ENCODE measurements around the gene IQGAP3.

The IQGAP3 gene

DNA sequence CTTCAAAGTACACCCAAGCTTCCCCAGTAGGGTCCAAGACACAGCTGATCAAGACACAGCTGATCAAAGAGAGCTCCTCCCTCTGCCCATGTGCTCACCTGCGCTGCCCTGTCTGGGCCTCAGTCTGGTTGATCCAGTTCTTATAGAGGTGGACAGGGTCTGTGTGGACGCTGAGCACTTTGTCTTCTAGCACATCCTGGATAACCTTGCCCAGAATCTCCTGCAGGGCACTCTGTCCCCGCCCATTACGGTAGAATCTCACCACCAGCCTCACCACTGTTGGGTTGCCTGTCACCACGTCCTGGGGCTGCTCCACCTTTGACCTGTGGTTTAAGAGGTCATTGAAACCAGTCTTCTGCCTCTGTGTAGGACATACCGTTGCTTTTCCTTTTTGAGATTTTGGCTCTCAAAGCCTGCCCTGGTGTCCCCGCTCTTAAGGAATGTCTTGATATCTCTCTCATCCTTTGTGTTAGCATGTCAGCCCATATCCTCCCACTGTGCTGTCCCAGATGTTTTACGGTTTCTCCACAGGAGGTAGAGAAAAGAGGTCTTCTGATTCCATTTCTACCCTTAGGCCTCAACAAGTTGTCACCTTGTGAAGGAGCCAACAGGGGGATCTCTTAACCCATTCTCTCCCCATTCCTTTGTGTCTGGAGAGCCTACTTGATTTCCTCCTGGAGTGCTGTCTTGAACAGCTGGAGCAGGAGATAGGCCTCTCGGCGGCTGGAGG lies 33.5 kb downstream of the IQGAP3 start:
- DNase-seq = no peak

DNA sequence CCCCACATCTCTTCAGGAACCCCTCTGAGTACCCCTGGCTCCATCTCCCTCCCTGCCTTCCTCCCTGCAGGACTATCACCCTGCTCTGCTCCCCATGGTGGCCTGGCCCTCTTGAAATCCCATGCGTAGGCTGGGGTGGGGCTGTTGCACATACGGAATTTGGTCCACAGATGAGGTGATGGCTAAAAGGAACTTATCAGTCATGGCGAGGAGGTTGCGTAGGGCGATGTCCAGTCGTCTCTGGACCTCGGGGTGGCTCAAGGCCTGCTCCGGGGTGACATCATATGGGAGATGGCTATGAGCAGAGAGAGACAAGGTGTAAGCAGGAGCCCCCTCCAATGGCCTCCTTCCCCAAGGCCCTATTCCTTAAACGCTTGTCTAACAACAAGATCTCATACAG lies 35.3 kb downstream of the IQGAP3 start:
- DNase-seq = no peak

DNA sequence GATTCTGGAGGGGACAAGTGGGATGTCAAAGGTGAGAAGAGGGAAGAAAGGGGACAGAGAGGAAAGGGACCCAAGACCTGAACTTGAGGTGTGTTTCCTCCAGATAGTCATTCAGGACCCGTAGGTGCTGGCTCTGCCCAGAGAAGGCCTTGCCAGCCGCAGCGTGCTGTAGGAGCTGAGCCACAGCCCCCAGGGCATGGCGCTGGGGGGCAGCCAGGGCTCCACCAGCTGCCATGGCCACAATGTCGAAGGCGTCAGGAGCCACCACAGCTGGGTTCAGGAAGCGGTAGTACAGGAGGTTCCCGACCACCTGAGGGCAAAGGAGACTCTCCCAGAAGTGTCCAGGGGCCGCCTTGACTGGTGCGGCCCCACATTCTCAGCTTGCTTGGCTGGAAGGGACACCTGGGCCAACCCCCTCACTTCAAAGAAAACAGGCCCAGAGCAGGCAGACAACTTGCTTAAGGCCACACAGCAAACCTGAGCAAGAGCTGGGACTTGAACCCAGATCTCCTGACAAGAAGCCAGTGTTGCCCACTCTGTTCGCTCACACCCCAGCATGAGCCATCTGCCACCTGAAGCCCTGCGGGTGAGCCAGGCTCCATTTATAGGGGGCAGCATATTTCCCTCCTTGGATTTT lies 37.8 kb downstream of the IQGAP3 start:
- DNase-seq = no peak

DNA sequence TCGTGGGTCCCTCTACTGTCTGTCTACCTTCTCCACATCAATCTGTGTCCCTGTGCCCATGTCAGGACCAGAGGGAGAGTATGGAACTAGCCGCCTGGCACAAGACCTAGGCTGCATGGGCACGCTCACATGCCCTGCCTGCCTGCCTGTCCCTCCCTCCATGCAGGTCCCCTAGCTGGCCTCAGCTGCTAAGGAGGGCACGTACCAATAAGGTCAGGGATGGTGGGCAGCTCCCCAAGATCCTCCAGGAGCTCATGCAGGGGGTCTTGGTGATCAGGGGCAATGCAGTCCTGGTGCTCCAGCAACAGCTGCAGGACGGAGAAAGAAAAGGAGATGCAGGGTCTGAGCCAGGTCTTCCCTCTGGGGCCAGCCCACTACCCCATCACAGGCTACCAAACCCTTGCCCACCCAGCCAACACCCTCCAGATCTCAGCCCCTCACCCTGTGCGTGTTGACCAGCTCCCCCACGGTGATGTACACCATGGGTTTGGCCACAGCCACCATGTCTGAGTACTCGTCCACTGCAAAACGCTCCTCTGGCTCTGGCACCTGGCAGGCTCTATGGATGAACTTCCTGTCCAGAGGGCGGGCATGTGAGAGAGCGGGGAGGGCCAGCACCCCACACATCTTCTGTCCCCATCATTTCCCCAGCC lies 38.7 kb downstream of the IQGAP3 start:
- DNase-seq = no peak

DNA sequence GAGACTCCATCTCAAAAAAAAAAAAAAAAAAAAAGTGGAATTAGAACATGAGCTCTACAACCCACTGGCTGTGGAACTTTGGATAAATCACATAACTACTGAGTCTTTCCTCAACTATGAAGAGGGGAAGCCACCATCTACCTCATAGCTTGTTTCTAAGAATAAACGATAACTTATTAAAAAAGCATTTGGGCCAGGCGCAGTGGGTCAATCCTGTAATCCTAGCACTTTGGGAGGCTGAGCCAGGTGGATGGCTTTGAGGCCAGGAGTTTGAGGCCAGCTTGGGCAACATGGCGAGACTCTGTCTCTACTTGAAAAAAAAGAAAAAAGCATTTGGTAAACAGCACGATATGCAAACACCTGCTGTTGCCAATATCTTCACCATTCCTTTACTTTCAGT lies 40.0 kb downstream of the IQGAP3 start:
- no peak for DNase-seq

DNA sequence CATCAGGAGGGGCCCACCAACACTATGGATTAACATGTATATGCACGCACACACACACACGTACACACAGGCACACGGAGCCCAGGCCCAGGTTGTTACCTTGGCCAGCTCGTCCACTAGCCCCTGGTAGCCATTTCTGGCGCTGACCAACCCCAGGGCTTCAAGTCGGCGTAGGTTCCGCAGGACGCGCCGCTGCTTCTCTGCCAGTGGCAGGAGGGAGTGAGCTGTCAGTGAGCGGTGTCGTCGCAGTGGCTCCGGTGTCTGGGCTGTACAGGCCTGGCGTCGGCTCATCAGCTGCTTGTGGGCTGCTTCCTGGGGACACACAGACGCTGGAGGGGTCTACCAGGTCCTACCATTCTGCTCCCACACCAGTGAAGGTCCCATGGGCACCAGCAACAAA lies 42.4 kb downstream of the IQGAP3 start:
- DNase-seq = no peak

DNA sequence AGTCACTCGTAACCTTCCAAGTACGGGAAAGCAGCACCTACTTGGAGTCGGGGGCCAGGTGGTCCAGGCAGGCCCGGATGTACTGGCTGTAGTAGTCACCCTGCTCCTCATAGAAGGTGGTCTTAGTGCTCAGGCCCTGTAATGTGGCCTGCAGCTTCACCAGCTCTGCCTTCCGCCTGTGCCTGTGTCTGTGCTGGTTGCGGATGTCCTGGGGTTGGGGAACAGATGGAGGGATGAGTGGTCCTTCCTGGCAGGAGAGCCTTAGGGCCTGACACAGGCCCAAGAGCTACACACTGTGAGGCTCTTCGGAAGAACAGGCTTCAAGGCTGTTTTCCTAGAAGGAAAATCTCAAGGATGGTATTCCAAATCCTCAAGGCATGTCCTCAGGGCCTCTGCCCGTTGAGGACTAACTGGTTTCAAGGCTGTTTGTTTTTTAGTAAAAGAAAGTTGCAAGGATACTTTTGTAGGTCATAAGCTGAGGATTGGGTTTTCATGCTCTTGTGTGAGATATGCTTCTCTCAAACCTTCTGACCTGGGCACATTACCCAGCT lies 43.4 kb downstream of the IQGAP3 start:
- no peak for DNase-seq

DNA sequence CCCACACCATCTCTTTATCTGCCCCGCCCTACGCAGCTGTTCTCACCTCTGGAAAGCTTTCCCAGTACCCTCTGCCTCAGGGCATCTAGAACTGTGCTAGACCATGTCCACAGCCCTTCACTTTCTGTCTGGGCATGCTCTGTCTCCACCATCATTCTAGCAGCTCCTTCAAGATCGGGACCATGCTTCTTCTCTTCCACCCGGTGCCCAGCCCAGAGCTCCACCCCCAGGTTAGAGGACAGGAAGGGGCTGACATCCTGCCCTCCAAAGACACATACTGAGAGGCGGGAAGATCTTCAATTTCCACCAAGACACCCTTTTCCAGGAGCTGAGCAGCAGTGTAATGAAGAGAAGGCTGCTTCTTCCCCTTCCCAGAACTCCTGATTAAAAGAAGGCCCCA lies 44.1 kb downstream of the IQGAP3 start:
- DNase-seq = no peak

DNA sequence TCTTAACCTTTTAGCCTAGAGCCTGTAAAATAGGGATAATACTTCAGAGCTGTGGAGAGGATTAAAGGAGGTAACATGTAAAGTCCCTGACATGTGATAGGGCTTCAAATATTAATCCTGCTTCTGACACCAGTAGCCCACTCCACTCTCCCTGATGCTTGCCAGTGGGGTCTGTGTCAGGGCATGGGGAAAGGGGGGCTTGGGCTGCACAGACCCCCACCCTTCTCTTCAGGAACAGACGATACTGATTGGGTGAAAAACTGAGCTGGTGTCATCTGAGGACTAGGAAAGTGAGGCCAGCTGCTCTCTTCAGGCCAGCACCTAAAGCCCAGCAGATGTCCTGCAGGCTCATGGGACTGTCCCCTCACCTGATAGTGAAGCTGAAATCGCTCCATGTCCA lies 44.8 kb downstream of the IQGAP3 start:
- DNase-seq = no peak

DNA sequence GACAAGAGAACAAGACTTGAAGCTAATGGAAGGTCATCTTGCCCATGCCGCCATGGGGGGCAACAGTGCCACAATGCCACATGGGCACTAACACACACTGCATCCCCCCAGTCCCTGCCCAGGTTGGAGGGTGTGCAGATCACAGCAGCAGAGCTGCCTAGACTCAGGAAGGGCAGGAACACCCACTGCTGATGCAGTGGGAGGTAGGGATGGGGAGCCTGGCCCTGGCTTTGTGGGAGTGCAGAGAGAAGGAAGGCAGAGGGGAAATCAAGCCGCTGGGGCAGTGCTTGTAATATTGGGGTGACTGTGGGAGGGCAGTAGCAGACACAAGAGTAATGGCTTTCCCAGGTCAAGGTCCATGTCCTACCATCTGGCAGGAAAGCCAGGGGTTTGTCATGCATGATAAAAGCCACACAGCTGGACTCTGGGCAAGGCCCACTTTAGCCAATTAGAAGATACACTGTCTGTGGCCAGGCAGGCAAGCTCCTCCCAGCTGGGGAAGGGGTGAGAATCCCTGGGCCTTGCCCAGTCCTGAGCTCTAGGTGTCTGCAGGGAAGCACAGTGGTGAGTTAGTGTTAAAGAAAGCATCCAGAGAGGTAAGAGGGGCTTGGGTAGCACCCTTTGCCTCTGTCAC lies 46.4 kb downstream of the IQGAP3 start:
- no peak for DNase-seq

DNA sequence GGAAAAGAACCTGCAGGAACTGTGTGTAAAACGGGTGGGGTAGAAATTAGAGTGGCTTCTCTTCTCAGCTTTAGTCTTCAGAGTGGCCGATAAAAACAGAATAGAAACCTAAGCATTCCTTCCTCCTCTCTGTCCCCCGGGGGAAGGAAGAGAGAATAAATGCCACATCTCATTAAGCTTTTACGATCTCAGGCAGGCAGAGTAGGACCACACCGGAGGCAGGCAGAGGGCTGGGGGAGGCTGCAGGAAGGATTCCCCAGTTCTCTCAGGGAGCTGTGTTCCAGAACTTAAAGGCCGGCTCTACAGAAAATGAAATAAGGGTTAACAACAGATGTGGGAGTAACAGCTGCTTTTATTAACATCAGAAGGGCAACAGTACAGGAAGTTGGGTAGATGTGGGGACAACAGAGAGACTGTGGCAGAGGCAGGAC lies 47.3 kb downstream of the IQGAP3 start:
- no peak for DNase-seq

DNA sequence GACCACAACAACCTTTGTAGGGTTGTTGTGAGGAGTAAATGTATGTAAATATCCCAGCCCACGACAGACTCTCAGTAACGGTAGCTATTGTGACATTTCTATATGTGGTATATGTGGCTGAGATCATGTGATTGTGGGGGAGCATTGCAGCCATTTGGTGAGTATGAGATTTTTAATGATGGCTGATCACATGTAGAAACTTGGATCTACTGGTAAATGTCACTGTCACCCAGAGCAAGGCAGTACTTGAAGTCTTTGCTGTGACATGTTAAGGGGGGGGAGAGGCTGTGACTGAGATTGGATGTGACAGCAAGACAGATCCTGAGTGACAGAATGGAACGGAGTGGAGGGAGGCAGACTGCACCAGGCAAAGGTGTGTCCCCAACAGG lies 47.9 kb downstream of the IQGAP3 start:
- no peak for DNase-seq

DNA sequence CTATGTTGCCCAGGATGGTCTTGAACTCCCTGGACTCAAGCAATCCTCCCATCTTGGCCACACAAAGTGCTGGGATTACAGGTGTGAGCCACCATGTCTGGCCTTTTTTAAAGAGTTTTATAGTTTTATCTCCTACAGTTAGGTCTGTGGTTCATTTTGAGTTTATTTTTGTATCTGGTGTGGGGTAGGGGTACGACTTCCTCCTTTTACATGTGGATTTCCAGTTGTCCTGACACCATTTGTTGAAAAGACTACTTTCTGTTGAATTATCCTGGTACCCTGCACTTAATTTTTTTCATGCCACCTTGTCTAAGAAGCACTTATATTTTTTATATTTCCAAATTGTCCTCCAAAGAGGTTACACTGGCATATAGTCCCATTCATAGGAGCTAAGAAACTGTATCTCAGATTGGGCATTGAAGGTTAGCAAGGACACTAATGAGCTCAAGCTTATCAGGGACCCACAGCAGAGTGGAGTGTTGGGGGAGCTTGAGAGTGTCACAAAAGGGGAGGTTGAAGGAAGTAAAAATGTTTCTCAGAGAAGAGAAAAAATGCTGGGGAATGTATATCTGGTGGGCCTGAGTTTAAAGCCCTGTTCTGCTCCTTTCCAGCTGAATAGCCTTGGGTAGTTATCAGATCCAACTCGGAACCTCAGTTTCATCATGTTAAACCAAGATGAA lies 48.4 kb downstream of the IQGAP3 start:
- DNase-seq = no peak

DNA sequence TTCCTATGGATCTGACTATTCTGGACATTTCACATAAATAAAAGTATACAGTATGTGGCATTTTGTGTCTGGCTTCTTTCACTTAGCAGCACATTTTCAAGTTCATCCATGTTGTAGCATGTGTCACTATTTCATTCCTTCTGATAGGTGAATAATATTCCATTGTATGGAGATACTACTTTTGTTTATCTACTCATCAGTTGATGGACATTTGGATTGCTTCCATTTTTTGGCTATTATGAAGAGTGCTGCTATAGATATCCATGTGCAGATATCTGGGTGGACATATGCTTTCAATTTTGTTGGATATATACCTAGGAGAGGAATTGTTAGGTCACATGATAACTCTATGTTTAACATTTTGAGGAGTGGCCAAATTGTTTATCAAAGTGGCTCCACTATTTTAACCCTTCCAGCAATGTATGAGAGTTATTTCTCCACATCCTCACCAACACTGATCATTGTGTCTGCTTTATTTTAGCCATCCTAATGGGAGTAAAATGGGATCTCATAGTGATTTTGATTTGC lies 49.9 kb downstream of the IQGAP3 start:
- no peak for DNase-seq

DNA sequence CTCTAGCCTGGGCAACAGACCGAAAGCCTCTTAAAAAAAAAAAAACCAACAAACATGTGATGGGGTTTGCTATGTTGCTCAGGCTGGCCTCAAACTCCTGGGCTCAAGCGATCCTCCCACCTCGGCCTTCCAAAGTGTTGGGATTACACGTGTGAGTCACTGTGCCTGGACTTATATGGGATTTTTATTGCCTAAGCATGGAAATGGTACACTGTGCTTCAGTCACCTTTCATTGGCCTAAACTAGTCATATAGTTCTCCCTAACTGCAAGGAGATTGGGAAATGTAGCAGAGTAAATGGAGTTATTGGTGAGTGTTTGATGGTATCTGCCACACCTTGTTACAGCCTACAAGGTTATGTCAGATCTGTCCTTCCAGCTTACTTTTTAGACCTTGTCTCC lies 54.6 kb downstream of the IQGAP3 start:
- DNase-seq = no peak

DNA sequence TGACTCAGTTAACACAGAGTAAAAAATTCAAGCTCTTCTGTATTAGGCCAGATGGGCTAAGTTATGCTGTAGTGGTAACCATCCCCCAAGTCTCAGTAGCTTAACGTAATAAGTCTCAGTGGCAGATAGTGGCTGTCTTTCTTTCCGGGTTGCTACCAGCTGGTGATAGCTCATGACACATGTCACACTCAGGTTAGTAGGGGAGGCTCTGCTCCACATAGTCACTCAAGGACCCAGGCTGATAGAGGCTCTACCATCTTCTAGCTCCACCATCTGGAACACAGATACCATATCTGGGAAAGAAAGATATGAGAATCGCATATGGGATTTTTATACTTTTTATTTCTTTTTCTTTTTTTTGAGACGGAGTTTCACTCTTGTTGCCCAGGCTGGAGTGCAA lies 55.5 kb downstream of the IQGAP3 start:
- DNase-seq = no peak

DNA sequence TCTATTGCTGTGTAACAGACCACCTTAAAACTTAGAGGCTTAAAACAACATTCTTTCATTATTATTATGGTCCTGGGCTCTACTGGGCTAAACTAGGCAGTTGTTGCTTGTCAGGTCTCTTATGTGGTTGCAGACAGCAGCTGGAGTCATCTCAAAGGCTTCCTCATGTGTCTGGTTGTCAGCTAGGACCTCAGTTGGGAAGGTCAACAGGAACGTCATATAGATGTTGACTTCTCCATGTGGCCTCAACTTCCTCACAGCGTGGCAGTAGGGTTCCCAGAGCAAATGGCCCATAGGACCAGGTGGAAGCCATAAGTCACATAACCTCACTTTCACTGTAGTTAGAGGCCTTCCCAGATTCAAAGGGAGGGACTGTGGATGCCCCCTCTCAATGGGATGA lies 56.4 kb downstream of the IQGAP3 start:
- no peak for DNase-seq

DNA sequence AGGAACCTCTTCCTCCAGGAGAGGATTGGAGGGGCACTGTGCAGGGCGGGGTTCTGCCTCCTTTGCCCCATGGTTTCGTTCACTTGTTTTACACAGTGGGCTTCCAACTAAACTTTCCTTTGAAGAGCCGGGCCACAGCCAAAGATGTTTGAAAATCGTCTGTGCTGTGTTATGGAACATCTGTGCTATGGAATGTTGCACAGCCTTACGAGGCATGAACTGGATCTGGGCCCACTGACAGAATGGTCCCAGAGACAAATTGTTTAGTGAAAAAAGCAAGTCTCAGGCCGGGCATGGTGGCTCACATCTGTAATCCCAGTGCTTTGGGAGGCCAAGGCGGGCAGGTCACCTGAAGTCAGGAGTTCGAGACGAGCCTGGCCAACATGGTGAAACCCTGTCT lies 59.2 kb downstream of the IQGAP3 start:
- no peak for DNase-seq

DNA sequence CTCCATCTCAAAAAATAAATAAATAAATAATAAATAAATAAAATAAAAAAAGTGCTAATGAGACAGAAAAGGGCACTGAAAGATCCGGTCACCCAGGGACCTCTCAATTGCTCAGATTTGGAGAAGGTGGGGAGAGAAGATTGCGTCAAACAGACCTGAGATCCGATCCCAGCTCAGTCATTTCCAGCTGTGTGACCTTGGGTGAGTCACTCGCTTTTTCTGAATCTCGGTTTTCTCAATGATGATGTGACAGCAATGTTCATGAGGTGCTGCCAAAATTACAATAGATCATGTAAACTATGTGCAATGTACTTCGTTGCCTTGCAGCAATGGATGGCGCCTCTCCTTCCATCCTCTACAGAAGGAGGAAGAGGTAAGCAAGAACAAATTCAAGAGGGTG lies 60.7 kb downstream of the IQGAP3 start:
- DNase-seq = no peak

DNA sequence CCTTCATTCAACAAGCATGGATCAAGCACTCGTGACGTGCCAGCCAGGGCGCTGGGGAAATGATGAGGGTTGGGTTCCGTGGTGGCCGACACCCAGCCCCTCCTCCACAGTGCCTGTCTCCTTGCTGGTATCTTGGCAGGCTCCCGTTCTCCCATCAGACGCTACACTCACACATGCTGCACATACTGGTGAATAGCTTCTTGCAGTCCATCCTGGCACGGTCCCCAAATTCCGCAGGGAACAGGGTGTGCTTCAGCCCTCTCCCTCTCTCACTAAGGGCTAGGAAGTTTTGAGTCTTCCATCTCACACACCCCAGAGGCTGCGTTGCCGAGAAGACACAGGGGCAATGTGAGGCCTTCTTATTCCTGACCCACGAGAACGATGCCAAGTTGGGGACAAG lies 61.7 kb downstream of the IQGAP3 start:
- DNase-seq = peak in 1 of 2 donors; percentile 74

DNA sequence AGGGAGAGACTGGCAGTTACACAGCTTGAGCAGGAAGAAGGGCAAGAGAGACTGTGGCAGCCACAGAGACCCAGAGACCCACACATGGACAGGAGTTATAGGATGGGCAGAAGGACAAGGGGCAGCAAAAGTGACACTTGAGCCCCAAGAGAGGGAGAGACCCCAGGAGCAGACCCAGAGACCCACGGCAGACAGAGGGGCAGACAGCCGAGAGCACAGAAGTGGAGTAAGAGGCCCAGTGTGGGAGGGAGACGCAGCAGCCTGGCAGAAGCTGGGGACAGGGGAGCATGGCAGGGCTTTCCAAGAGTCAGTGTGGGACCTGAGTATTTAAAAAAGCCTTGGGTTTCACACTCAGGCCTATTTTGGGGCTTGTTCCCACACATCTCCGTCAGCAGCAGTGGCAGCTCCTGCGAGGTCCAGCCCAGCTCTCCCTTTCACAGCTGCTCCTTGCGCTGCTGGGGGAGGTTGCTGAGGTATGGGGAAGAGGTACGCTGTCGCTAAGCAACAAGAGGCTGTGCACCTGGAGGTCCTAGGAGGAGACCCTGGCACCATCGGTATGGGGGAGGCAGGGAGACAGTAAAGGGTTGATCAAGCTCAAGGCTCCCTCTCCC lies 62.8 kb downstream of the IQGAP3 start:
- DNase-seq = no peak

DNA sequence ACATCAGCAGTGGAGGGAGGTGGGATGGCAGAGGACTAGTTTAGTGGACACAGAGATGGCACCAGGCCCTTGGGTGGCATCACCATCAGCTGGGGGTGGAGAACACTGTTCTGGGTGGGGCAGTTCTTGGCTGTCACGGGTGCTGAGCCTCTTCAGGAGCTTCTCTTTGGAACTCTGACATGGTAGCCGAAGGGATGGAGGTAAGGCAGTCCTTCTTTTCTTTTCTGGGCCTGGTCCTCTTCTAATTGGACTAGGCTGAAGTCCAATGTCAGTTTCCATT lies 63.5 kb downstream of the IQGAP3 start:
- DNase-seq = no peak
